ENCODE measurements around the gene TMEM244.
"Not testable (repeated sequence)": the region's sequence is repeated elsewhere in the genome, so short reads cannot be mapped to it uniquely, and the experiment has no call there.

The TMEM244 gene

DNA sequence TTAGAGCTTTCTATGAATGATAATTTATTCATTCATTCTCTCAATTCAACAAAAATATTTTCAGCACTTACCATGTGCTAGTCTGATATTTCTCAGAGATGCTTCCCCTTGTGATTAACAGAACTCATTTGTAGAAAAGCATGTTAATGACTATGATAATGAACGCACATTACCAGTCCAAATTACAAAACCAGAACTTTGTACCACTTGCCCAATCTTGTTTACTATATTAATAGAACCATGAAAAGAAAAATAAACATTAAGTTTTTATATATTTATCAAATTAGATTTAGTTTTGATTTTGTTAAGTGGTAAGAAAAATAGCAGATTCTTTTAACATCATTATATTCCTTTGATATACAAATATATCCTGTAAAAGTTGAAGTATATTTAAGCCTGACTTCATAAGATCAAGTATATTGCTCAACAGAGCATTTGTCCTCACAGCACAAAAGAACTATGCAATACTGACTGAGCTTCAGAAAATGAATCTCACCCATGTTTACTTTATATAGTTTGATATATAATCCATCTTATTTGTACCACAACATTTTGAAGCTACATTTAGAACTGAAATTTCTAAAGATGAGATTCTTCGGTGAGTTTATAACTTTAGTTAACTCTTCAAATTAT, 48.9 kb downstream of the TMEM244 start:
- Histone ChIP-seq H3K36me3 (ENCODE audit: insufficient read depth, low read length) (no peaks in the 10 kb centered on the region), H3K4me1 (ENCODE audit: insufficient read depth, low read length) (no peaks in the 10 kb centered on the region), H3K9me3 (ENCODE audit: control insufficient read depth, insufficient read depth, low read length) (no peaks in the 10 kb centered on the region), H3K9ac (ENCODE audit: low read depth, low read length) (no peak overlapping the region)

DNA sequence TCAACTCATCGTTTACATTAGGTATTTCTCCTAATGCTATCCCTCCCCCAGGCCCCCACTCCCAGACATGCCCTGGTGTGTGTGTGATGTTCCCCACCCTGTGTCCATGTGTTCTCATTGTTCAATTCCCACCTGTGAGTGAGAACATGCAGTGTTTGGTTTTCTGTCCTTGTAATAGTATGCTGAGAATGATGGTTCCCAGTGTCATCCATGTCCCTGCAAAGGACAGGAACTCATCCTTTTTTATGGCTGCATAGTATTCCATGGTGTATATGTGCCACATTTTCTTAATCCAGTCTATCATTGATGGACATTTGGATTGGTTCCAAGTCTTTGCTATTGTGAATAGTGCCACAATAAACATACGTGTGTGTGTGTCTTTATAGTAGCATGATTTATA, 54.0 kb downstream of the TMEM244 start:
- H3K36me3 ChIP-seq (ENCODE audit: insufficient read depth, low read length); H3K9ac ChIP-seq (ENCODE audit: low read depth, low read length); H3K9me3 ChIP-seq (ENCODE audit: control insufficient read depth, insufficient read depth, low read length); H3K4me1 ChIP-seq (ENCODE audit: insufficient read depth, low read length): not testable (repeated sequence)

DNA sequence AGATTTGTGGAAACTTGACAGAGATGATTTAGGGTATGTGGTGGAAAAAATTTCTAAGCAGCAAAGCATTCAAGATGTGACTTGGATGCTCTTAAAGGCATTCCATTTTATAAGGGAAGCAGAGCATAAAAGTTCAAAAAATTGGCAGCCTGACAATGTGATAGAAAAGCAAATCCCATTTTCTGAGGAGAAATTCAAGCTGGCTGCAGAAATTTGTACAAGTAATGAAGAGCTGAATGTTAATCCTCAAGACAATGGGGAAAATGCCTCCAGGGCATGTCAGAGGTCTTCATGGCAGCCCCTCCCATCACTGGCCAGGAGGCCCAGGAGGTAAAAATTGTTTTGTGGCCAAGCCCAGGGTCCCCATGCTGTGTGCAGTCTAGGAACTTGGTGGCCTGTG, 58.2 kb downstream of the TMEM244 start:
- not testable (repeated sequence) for H3K9ac ChIP-seq (ENCODE audit: low read depth, low read length); H3K36me3 ChIP-seq (ENCODE audit: insufficient read depth, low read length); H3K9me3 ChIP-seq (ENCODE audit: control insufficient read depth, insufficient read depth, low read length); H3K4me1 ChIP-seq (ENCODE audit: insufficient read depth, low read length)

DNA sequence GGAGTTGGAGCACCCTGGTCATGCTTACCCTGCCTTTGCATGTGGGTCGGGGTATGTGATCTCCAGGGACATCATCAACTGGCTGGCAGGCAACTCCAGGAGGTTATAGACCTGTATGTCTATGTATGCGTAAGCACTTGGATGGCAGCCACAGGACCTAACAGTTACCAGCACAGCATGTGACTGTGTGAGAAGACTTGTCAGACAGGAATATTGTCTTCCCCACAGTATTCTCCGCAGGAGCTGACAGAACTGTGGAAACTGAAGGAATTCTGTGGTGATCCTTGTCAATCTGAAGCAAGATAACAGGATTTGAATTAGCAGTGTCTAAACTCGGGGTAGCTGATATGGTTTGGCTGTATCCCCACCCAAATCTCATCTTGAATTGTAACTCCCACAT, 59.2 kb downstream of the TMEM244 start:
- H3K9ac ChIP-seq (ENCODE audit: low read depth, low read length): no peak overlapping the region
- no peaks in the 10 kb centered on the region; the same call in none of the 2 replicates for H3K9me3 ChIP-seq (ENCODE audit: control insufficient read depth, insufficient read depth, low read length)
- H3K36me3 ChIP-seq (ENCODE audit: insufficient read depth, low read length): no peaks in the 10 kb centered on the region
- H3K4me1 ChIP-seq (ENCODE audit: insufficient read depth, low read length): no peaks in the 10 kb centered on the region

DNA sequence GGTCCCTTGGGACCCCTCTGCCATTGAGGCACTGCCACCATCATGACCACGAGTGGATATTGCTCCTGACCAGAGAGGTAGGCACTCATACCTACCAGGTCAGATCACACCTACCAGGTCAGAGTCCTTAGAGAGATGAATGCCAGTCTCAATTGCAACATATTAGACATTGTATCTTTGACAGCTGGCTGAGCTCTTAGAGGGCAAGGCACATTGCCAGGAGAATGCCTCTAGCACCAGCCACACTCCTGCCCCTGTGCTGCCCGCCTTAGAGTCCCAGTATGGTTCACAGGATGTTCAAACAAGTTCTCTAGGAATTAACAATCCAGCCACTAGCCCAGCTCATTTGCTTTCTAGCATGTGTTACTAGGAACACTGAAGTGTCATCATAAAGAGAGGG, 65.9 kb downstream of the TMEM244 start:
- H3K9ac ChIP-seq (ENCODE audit: low read depth, low read length): no peak overlapping the region
- H3K36me3 ChIP-seq (ENCODE audit: insufficient read depth, low read length): no peaks in the 10 kb centered on the region
- no peaks in the 10 kb centered on the region; the same call in 1 of the 2 replicates for H3K9me3 ChIP-seq (ENCODE audit: control insufficient read depth, insufficient read depth, low read length)
- H3K4me1 ChIP-seq (ENCODE audit: insufficient read depth, low read length): no peaks in the 10 kb centered on the region

DNA sequence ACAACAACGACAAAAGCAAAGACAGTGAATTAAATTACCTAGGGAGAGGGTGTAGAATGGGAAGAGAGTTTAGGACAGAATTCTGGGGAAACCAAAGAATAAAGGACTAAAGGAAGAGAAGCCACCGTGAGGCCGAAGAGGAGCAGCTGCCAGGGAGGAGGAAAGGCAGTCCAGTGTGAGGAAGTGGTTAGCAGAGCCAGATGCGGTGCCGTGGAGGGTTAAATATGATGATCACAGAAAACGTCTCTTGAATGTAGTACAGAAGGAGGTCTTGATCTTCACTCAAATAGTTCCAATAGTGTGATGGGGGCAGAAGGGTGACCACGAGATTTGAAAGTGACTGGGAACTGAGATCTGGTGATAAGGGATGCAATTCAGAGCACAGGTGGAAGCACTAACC, 67.7 kb downstream of the TMEM244 start:
- Histone ChIP-seq H3K9me3 (ENCODE audit: control insufficient read depth, insufficient read depth, low read length) (no peaks in the 10 kb centered on the region; the same call in 1 of the 2 replicates), H3K4me1 (ENCODE audit: insufficient read depth, low read length) (no peaks in the 10 kb centered on the region), H3K9ac (ENCODE audit: low read depth, low read length) (no peak overlapping the region), H3K36me3 (ENCODE audit: insufficient read depth, low read length) (no peaks in the 10 kb centered on the region)

DNA sequence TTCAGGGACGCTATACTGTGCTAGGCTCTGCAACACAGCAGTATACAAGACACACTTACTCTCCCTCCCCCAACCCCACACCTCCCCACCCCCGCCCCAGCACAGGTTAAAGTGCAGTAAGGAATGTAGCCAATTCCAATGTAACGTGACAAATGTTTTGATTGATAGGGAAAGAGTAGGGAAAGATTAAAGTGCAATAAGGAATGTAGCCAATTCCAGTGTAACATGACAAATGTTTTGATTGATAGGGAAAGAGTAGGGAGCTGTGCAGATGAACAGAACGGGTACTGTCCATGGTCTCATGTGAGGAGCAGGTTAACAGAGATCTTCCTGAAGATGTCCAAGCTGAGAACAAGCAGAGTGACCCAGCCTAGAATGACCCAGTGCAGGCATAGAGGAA, 69.1 kb downstream of the TMEM244 start:
- no peaks in the 10 kb centered on the region; the same call in 1 of the 2 replicates for H3K9me3 ChIP-seq (ENCODE audit: control insufficient read depth, insufficient read depth, low read length)
- H3K9ac ChIP-seq (ENCODE audit: low read depth, low read length): no peak overlapping the region
- no peaks in the 10 kb centered on the region for H3K36me3 ChIP-seq (ENCODE audit: insufficient read depth, low read length)
- H3K4me1 ChIP-seq (ENCODE audit: insufficient read depth, low read length): no peaks in the 10 kb centered on the region

DNA sequence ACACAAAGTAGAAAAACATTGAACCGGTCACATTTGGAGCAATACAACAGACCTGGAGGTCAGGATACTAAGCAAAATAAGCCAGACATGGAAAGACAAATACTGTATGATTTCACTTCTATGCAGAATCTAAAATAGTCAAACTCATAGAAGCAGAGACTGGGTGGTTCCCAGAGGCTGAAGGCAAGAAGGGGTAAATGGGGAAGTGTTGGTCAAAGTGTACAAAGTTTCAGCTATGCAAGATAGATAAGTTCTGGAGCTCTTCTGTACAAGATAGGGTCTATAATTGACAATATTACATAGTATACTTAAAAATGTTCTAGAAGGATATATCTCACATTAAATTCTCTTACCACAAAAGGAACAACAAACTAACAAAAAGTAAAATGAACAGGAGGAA, 70.3 kb downstream of the TMEM244 start:
- no peak overlapping the region for H3K9ac ChIP-seq (ENCODE audit: low read depth, low read length)
- H3K36me3 ChIP-seq (ENCODE audit: insufficient read depth, low read length): no peaks in the 10 kb centered on the region
- no peaks in the 10 kb centered on the region; the same call in 1 of the 2 replicates for H3K9me3 ChIP-seq (ENCODE audit: control insufficient read depth, insufficient read depth, low read length)
- H3K4me1 ChIP-seq (ENCODE audit: insufficient read depth, low read length): no peaks in the 10 kb centered on the region; the same call in 1 of the 2 replicates

DNA sequence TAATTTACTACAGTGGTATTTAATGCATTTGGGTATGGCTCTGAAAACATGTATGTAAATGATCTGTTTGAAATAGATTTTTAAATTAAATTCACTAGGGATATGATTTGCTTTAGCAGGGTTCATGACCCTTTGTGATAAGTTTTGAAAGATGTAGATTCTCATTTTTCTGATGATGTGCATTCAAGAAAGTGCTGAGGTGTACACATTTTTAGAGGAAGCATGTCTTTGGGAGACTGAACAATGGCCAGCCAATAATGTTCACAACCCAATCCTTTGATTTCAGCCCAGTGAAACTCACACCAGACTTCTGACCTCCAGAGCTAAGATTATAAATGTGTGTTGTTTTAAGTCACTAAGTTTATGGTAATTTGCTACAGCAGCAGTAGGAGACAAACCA, 71.1 kb downstream of the TMEM244 start:
- no peaks in the 10 kb centered on the region for H3K36me3 ChIP-seq (ENCODE audit: insufficient read depth, low read length)
- no peak overlapping the region for H3K9ac ChIP-seq (ENCODE audit: low read depth, low read length)
- H3K9me3 ChIP-seq (ENCODE audit: control insufficient read depth, insufficient read depth, low read length): no peaks in the 10 kb centered on the region; the same call in 1 of the 2 replicates
- H3K4me1 ChIP-seq (ENCODE audit: insufficient read depth, low read length): no peaks in the 10 kb centered on the region; the same call in 1 of the 2 replicates

DNA sequence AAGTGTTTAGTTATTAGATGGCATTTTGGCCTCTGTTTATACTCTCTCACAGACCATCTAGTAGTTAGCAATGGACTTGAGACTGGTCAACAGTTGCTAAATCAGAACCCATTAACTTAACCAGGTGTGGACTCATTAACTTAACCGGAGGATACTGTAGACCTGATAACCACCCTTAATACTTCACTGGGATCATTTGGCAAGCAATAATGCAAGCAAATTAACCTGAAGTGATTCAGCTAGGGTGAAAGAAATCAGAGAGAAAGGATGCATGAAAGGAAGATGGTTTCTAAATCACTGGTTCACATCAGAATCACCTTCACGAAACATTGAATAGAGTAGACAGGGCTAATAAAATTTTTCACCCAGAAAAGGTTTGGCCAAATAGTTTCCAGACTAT, 73.3 kb downstream of the TMEM244 start:
- Histone ChIP-seq H3K9me3 (ENCODE audit: control insufficient read depth, insufficient read depth, low read length) (no peaks in the 10 kb centered on the region; the same call in 1 of the 2 replicates), H3K4me1 (ENCODE audit: insufficient read depth, low read length) (peaks cover 3% of the 10 kb centered on the region), H3K36me3 (ENCODE audit: insufficient read depth, low read length) (no peaks in the 10 kb centered on the region), H3K9ac (ENCODE audit: low read depth, low read length) (no peak overlapping the region)

DNA sequence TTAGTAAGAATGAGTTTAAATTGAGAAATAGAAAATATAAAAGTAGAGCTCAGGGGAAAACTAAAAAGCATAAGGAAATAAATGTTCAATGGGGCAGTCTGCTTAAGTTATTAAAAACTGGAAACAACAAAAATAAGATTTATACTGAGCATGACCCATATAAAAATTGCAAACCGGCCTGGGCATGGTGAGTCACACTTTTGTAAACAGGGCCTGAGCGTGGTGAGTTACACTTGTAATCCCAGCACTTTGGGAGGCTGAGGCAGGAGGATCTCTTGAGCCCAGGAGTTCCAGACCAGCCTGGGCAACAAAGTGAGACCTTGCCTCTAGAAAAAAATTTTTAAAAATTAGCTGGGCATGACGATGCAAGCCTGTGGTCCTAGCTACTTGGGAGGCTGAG, 74.6 kb downstream of the TMEM244 start:
- no peaks in the 10 kb centered on the region for H3K9me3 ChIP-seq (ENCODE audit: control insufficient read depth, insufficient read depth, low read length)
- no peak overlapping the region for H3K9ac ChIP-seq (ENCODE audit: low read depth, low read length)
- H3K4me1 ChIP-seq (ENCODE audit: insufficient read depth, low read length): peaks cover 3% of the 10 kb centered on the region
- H3K36me3 ChIP-seq (ENCODE audit: insufficient read depth, low read length): no peaks in the 10 kb centered on the region

DNA sequence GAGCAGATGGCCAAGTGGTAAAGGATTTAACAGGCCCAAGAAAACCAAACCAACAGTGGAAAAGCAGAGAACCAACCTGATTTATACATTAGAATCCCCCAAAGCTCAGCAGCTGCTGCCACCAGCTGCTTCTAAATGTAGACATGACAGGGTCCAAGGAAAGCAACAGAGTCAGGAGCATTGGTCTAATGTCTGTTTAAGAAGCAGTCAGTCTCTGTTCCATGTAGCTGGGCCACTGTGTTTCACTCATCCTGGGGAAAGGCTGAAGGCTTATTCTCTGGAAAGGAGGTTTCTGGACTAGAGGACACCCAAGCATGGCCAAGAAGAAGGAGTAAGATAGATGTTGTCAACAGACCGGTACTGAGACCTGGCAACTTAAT, 75.4 kb downstream of the TMEM244 start:
- Histone ChIP-seq H3K9ac (ENCODE audit: low read depth, low read length) (no peak overlapping the region), H3K36me3 (ENCODE audit: insufficient read depth, low read length) (no peaks in the 10 kb centered on the region), H3K4me1 (ENCODE audit: insufficient read depth, low read length) (peaks cover 3% of the 10 kb centered on the region), H3K9me3 (ENCODE audit: control insufficient read depth, insufficient read depth, low read length) (no peaks in the 10 kb centered on the region)

DNA sequence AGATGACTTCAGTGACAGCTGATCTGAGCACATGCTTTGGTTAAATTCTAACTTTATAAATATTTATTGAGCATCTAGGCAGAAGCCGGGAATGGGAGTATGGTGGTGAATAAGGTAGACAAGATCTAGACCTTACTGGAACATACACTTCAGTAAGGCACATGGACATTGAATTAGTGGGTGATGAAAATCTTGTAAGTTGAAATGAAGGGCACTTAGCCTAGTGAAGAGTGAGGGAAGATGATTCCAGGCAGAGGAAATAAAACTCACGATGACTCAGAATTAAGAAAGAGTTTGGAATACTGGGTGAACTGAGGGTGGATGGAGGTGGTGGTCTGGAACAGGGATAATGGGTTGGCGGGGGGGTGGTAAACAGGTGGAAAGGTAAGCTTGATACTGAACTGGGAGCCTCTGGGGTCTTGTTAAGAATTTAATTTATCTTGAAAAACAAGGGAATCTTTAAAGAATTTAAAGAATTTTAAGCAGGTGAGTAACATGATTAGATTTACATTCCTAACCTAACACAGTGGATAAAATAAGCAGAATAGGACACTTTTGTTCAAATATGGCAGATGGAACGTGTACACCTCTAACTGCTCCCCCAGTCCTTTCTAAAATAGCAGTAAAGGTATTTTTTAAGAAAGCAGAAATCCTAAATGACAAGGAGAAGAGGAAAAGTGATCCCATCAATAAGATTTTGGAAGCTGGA, 75.9 kb downstream of the TMEM244 start:
- Histone ChIP-seq H3K9ac (ENCODE audit: low read depth, low read length) (no peak overlapping the region), H3K36me3 (ENCODE audit: insufficient read depth, low read length) (no peaks in the 10 kb centered on the region), H3K9me3 (ENCODE audit: control insufficient read depth, insufficient read depth, low read length) (no peaks in the 10 kb centered on the region), H3K4me1 (ENCODE audit: insufficient read depth, low read length) (peaks cover 3% of the 10 kb centered on the region)
